Neural progenitor cell (in vitro differentiated cells): ENCODE results near the gene SAG. TPM values are rescaled to one million over a fixed set of nuclear protein-coding genes. Genes with fewer than 3 reads are reported as not detected.
A peak's percentile ranks its signal among the peaks of the same experiment; 100 is the strongest.

Experiments
- DNase-seq: peaks from one replicate; pipeline ENCODE4 v3.0.0-alpha.2; 2016; ENCODE audit warnings: low spot score
- H2AFZ ChIP-seq: fragments of 200-600 bp; sonication (generic); replicated peaks from 2 replicates; pipeline ENCODE4 v1.6.1; 2016; ENCODE audit warnings: antibody characterized with exemption
- H3F3A ChIP-seq: fragments of 200-600 bp; sonication (generic); 2 replicates; pipeline ENCODE4 v1.6.1; 2016; ENCODE audit warnings: antibody characterized with exemption, low read depth
- H3K27ac ChIP-seq: fragments of 200-600 bp; sonication (generic); 2 replicates; pipeline ENCODE4 v1.5.1; 2016; ENCODE audit warnings: mild to moderate bottlenecking
- H3K27me3 ChIP-seq: fragments of 200-600 bp; sonication (generic); 2 replicates; pipeline ENCODE4 v1.6.1; 2016; ENCODE audit warnings: mild to moderate bottlenecking, moderate library complexity
- H3K36me3 ChIP-seq: fragments of 200-600 bp; sonication (generic); 2 replicates; pipeline ENCODE4 v1.5.1; 2016
- H3K4me1 ChIP-seq: fragments of 200-600 bp; sonication (generic); 2 replicates; pipeline ENCODE4 v1.6.1; 2016; ENCODE audit warnings: mixed run types
- H3K4me2 ChIP-seq: fragments of 200-600 bp; sonication (generic); 2 replicates; pipeline ENCODE4 v1.6.1; 2016
- H3K4me3 ChIP-seq: fragments of 200-600 bp; sonication (generic); 2 replicates; pipeline ENCODE4 v1.5.1; 2016
- H3K79me2 ChIP-seq: fragments of 200-600 bp; sonication (generic); 2 replicates; pipeline ENCODE4 v1.6.1; 2016; ENCODE audit warnings: low read depth
- H3K9ac ChIP-seq: fragments of 200-600 bp; sonication (generic); 2 replicates; pipeline ENCODE4 v1.6.1; 2016
- H3K9me3 ChIP-seq: fragments of 200-600 bp; sonication (generic); 2 replicates; pipeline ENCODE4 v1.5.1; 2016; ENCODE audit warnings: low read depth
- H4K20me1 ChIP-seq: fragments of 200-600 bp; sonication (generic); 2 replicates; pipeline ENCODE4 v1.6.1; 2016; ENCODE audit warnings: low read depth
- H3K27ac Mint-ChIP-seq: 3 replicates; pipeline ENCODE4 v1.8.0; 2021; ENCODE audit warnings: mixed read lengths
- H3K27me3 Mint-ChIP-seq: 2 replicates; pipeline ENCODE4 v1.8.0; 2022; ENCODE audit warnings: low read depth, mild to moderate bottlenecking, inconsistent platforms, moderate library complexity, mixed read lengths; ENCODE audit not compliant: insufficient read depth
- H3K36me3 Mint-ChIP-seq: 3 replicates; pipeline ENCODE4 v1.8.0; 2021; ENCODE audit warnings: mixed read lengths
- H3K4me1 Mint-ChIP-seq: 3 replicates; pipeline ENCODE4 v1.8.0; 2021; ENCODE audit warnings: mixed read lengths
- H3K4me3 Mint-ChIP-seq: 3 replicates; pipeline ENCODE4 v1.8.0; 2021; ENCODE audit warnings: mild to moderate bottlenecking, moderate library complexity, mixed read lengths
- H3K9me3 Mint-ChIP-seq: 3 replicates; pipeline ENCODE4 v1.8.0; 2020; ENCODE audit warnings: mixed read lengths
- EZH2 ChIP-seq: fragments of 200-600 bp; sonication (generic); IDR thresholded peaks from 2 replicates; pipeline ENCODE4 v1.6.1; 2017; ENCODE audit warnings: antibody characterized with exemption, mild to moderate bottlenecking, moderate library complexity
- EZH2phosphoT487 ChIP-seq: fragments of 200-600 bp; sonication (generic); IDR thresholded peaks from 2 replicates; pipeline ENCODE4 v1.6.1; 2017; ENCODE audit warnings: antibody characterized with exemption
- small RNA-seq: library from RNA; depleted of rRNA; stranded (forward); fragments of <200 nt; gene quantifications from one replicate; pipeline ENCODE3, GENCODE V24; 2015
- total RNA-seq: library from RNA; depleted of rRNA; stranded (reverse); fragments of >200 nt; gene quantifications from 2 replicates; pipeline ENCODE4 v1.2.3, GENCODE V29; 2015; ENCODE audit warnings: low replicate concordance
- TF ChIP-seq, protein P1 (sequence below): fragments of 200-600 bp; sonication (generic); IDR thresholded peaks from 2 replicates; pipeline ENCODE4 v1.5.1; 2017; ENCODE audit warnings: antibody characterized with exemption, mild to moderate bottlenecking

Gene SAG
- total RNA-seq, 1 donor from 2014 or later: not detected

- Histone ChIP-seq H2AFZ (no peak overlapping the region), H3K4me3 (no peak overlapping the region), H3K4me2 (no peak overlapping the region), H3K4me1 (peaks cover 16% of the 10 kb centered on the region), H3K79me2 (no peaks in the 10 kb centered on the region), H3K27me3 (no peaks in the 10 kb centered on the region), H3K36me3 (no peaks in the 10 kb centered on the region), H3K27ac (no peak overlapping the region), H3F3A (no peaks in the 10 kb centered on the region), H3K9ac (no peak overlapping the region), H3K9me3 (no peaks in the 10 kb centered on the region), H4K20me1 (no peaks in the 10 kb centered on the region)
- peaks cover 35% of the 10 kb centered on the region for H3K4me1 Mint-ChIP-seq
- H3K27ac Mint-ChIP-seq: no peak overlapping the region
- no peaks in the 10 kb centered on the region for H3K9me3 Mint-ChIP-seq
- DNase-seq: no peak
- no peak overlapping the region for H3K4me3 Mint-ChIP-seq
- no peak for TF ChIP-seq EZH2
- no peak for TF ChIP-seq EZH2phosphoT487
- TF ChIP-seq, protein P1, sequence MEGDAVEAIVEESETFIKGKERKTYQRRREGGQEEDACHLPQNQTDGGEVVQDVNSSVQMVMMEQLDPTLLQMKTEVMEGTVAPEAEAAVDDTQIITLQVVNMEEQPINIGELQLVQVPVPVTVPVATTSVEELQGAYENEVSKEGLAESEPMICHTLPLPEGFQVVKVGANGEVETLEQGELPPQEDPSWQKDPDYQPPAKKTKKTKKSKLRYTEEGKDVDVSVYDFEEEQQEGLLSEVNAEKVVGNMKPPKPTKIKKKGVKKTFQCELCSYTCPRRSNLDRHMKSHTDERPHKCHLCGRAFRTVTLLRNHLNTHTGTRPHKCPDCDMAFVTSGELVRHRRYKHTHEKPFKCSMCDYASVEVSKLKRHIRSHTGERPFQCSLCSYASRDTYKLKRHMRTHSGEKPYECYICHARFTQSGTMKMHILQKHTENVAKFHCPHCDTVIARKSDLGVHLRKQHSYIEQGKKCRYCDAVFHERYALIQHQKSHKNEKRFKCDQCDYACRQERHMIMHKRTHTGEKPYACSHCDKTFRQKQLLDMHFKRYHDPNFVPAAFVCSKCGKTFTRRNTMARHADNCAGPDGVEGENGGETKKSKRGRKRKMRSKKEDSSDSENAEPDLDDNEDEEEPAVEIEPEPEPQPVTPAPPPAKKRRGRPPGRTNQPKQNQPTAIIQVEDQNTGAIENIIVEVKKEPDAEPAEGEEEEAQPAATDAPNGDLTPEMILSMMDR: no peak
- H3K36me3 Mint-ChIP-seq: peaks cover 7% of the 10 kb centered on the region
- peaks cover 5% of the 10 kb centered on the region for H3K27me3 Mint-ChIP-seq
Measured at GRCh38 chr2:233387667-233388528, 80.3 kb downstream of the SAG start.

GRCh38 chr2:233389601-233390125 is 82.0 kb downstream of the SAG start:
- Mint-ChIP-seq H3K27ac (no peak overlapping the region), H3K4me1 (peaks cover 24% of the 10 kb centered on the region), H3K27me3 (peaks cover 2% of the 10 kb centered on the region), H3K9me3 (no peaks in the 10 kb centered on the region), H3K4me3 (no peak overlapping the region), H3K36me3 (peaks cover 7% of the 10 kb centered on the region)
- Histone ChIP-seq H2AFZ (no peak overlapping the region), H3K4me2 (no peak overlapping the region), H3K27ac (no peak overlapping the region), H3K79me2 (no peaks in the 10 kb centered on the region), H3K4me3 (no peak overlapping the region), H3K36me3 (no peaks in the 10 kb centered on the region), H3K4me1 (peaks cover 11% of the 10 kb centered on the region), H3K9me3 (no peaks in the 10 kb centered on the region), H3K9ac (no peak overlapping the region), H3K27me3 (no peaks in the 10 kb centered on the region), H4K20me1 (no peaks in the 10 kb centered on the region), H3F3A (no peaks in the 10 kb centered on the region)
- no peak for DNase-seq
- TF ChIP-seq, protein P1: no peak
- no peak for TF ChIP-seq EZH2
- no peak for TF ChIP-seq EZH2phosphoT487

DNA sequence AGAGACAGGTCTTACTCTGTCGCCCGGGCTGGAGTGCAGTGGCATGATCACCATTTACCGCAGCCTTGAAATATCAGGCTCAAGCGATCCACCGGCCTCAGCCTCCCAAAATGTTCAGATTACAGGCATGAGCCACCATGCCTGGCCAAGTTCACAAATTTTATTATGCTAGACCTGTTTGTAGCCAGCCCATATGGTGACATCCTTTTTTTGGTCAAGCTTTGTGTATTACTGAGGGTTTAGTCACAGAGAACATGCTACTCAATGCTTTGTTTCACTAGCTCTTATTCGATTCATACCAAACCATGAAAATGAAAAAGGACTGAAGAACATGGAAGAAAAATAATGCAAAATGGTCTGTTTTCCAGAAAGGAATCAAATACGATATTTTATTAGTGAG is 88.1 kb downstream of the SAG start:
- Histone ChIP-seq H3K9me3 (no peaks in the 10 kb centered on the region), H4K20me1 (no peaks in the 10 kb centered on the region), H3F3A (no peaks in the 10 kb centered on the region), H3K27ac (no peak overlapping the region), H3K79me2 (no peaks in the 10 kb centered on the region), H3K36me3 (no peaks in the 10 kb centered on the region), H3K27me3 (no peaks in the 10 kb centered on the region), H3K9ac (no peak overlapping the region), H2AFZ (no peak overlapping the region), H3K4me2 (no peak overlapping the region), H3K4me3 (no peak overlapping the region), H3K4me1 (peaks cover 8% of the 10 kb centered on the region)
- peaks cover 10% of the 10 kb centered on the region for H3K4me1 Mint-ChIP-seq
- H3K27me3 Mint-ChIP-seq: peaks cover 7% of the 10 kb centered on the region
- peaks cover 3% of the 10 kb centered on the region for H3K9me3 Mint-ChIP-seq
- TF ChIP-seq EZH2: no peak
- TF ChIP-seq, protein P1: no peak
- no peak for TF ChIP-seq EZH2phosphoT487
- H3K36me3 Mint-ChIP-seq: peaks cover 17% of the 10 kb centered on the region
- H3K4me3 Mint-ChIP-seq: no peak overlapping the region
- no peak for DNase-seq
- H3K27ac Mint-ChIP-seq: no peak overlapping the region

Small RNAs within 50 kb of the gene (small RNA-seq; reads per million reads assigned to genes)
- gene RF00019: not detected
- 26.0 reads per million, percentile 97 among the genes with 10 or more reads in this experiment for gene SCARNA5
- 23.9 reads per million, percentile 97 among the genes with 10 or more reads in this experiment for gene SCARNA6

Other genes starting within 250 kb of the SAG start
- gene INPP5D, start 247.5 kb upstream of the SAG start, total RNA-seq: 2.9 and 4.2 TPM in 2 replicates
- gene ATG16L1, start 56.1 kb upstream of the SAG start, total RNA-seq: 25.3 and 29.9 TPM in 2 replicates
- gene DGKD, start 46.7 kb downstream of the SAG start, total RNA-seq: 10.9 and 22.0 TPM in 2 replicates